GM19025 (cell line): Measurements from ENCODE around the gene METRN.

Source experiments
- ATAC-seq: cut with Tn5 transposase; IDR thresholded peaks from one replicate; pipeline ENCODE4 v1.9.1; 2021; ENCODE audit warnings: mild to moderate bottlenecking, low read depth, moderate library complexity; ENCODE audit not compliant: unreplicated experiment

METRN gene

GRCh38 chr16:714558-715476 is at the start of gene METRN:
METRN (plus strand) TSS chr16:715118; CDS start chr16:715290, 172 bp downstream.
- peak; percentile 84 for ATAC-seq

- ATAC-seq: no peak
These were observed 48.3 kb upstream of the METRN start for GRCh38 chr16:666572-666971.

- no peak for ATAC-seq
These were observed 47.7 kb upstream of the METRN start for GRCh38 chr16:667113-667779.

GRCh38 chr16:667780-668518 is 47.0 kb upstream of the METRN start, which contains the start of gene RHOT2:
RHOT2 (plus strand) TSS chr16:668132; CDS start chr16:668200, 68 bp downstream.
- ATAC-seq: peak; percentile 95

- no peak for ATAC-seq
These were observed 46.3 kb upstream of the METRN start for GRCh38 chr16:668519-669171.

GRCh38 chr16:669666-670065 is 45.3 kb upstream of the METRN start:
- ATAC-seq: no peak

GRCh38 chr16:670485-671352 is 44.2 kb upstream of the METRN start:
- ATAC-seq: no peak

GRCh38 chr16:671353-672131 is 43.4 kb upstream of the METRN start:
- ATAC-seq: no peak

GRCh38 chr16:672371-672770 is 42.5 kb upstream of the METRN start:
- no peak for ATAC-seq

- ATAC-seq: no peak
These were observed 42.1 kb upstream of the METRN start for GRCh38 chr16:672851-673250.

GRCh38 chr16:673399-673991 is 41.4 kb upstream of the METRN start:
- no peak for ATAC-seq

GRCh38 chr16:674214-674881 is 40.6 kb upstream of the METRN start:
- ATAC-seq: no peak

- no peak for ATAC-seq
These were observed 39.7 kb upstream of the METRN start, which contains the start of gene RHBDL1 for GRCh38 chr16:674968-675883. RHBDL1 (plus strand) TSS chr16:675671; CDS start chr16:675791, 120 bp downstream.

GRCh38 chr16:675884-676564 is 38.9 kb upstream of the METRN start:
- ATAC-seq: no peak

- ATAC-seq: no peak
These were observed 38.4 kb upstream of the METRN start for GRCh38 chr16:676565-676902.

GRCh38 chr16:676913-677312 is 38.0 kb upstream of the METRN start:
- ATAC-seq: no peak
